CD14-positive monocyte (primary cell): ENCODE results near the gene SGSH. TPM values are rescaled to one million over a fixed set of nuclear protein-coding genes. Genes with fewer than 3 reads are reported as not detected.

Source experiments
- DNase-seq, 3 donors: peaks; one replicate each; pipeline ENCODE4 v3.0.0-alpha.2; 2011 to 2022
- H2AFZ ChIP-seq: 2 replicates; pipeline ENCODE4 v1.6.0; 2012; ENCODE audit warnings: mild to moderate bottlenecking, low read depth, low read length, inconsistent platforms; ENCODE audit not compliant: insufficient read depth, poor library complexity, severe bottlenecking
- H3K27ac ChIP-seq, 2 donors: 1 replicate in 1 of 2; 2 replicates in 1 of 2; pipeline ENCODE4 v1.5.1; 2012 to 2013; ENCODE audit warnings: low read length in 2 of 2, control low read depth in 1 of 2, inconsistent platforms in 1 of 2, low read depth in 1 of 2, mild to moderate bottlenecking in 1 of 2
- H3K27me3 ChIP-seq, 2 donors: one replicate each; pipeline versions ENCODE4 v1.6.0 to v1.6.1; 2011 to 2013; ENCODE audit warnings: low read length in 2 of 2; ENCODE audit not compliant: control insufficient read depth in 2 of 2, insufficient read depth in 2 of 2
- H3K36me3 ChIP-seq, 2 donors: replicated peaks in 1 of 2; 1 replicate in 1 of 2; 2 replicates in 1 of 2; pipeline versions ENCODE4 v1.5.1 to v1.6.1; 2012 to 2013; ENCODE audit warnings: low read length in 2 of 2, control low read depth in 1 of 2, inconsistent platforms in 1 of 2, mild to moderate bottlenecking in 1 of 2; ENCODE audit not compliant: insufficient read depth in 2 of 2, control insufficient read depth in 1 of 2
- H3K4me1 ChIP-seq, 2 donors: 1 replicate in 1 of 2; 2 replicates in 1 of 2; pipeline versions ENCODE4 v1.5.1 to v1.6.1; 2012 to 2013; ENCODE audit warnings: low read length in 2 of 2, control low read depth in 1 of 2, inconsistent platforms in 1 of 2, mild to moderate bottlenecking in 1 of 2, moderate library complexity in 1 of 2; ENCODE audit not compliant: insufficient read depth in 2 of 2, control insufficient read depth in 1 of 2
- H3K4me2 ChIP-seq: replicated peaks from 2 replicates; pipeline ENCODE3; 2012; ENCODE audit warnings: low read length, moderate library complexity, mild to moderate bottlenecking; ENCODE audit not compliant: poor library complexity, severe bottlenecking; ENCODE audit errors: extremely low read depth
- H3K4me3 ChIP-seq, 3 experiments: fragments of 200-600 bp in 1 of 3; sonication (generic) in 1 of 3; replicated peaks in 1 of 3; 1 replicate in 2 of 3; 2 replicates in 1 of 3; pipeline ENCODE4 v1.5.1; 2011 to 2013; ENCODE audit warnings: low read length in 3 of 3, mild to moderate bottlenecking in 3 of 3, control low read depth in 2 of 3, low read depth in 2 of 3, inconsistent platforms in 1 of 3, moderate library complexity in 1 of 3
- H3K79me2 ChIP-seq: 2 replicates; pipeline ENCODE4 v1.6.0; 2012; ENCODE audit warnings: mild to moderate bottlenecking, control low read depth, inconsistent platforms, low read length, moderate library complexity; ENCODE audit not compliant: insufficient read depth
- H3K9ac ChIP-seq: 2 replicates; pipeline ENCODE4 v1.6.0; 2017; ENCODE audit warnings: low read length, mild to moderate bottlenecking; ENCODE audit not compliant: insufficient read depth, poor library complexity, severe bottlenecking
- H3K9me3 ChIP-seq, 2 donors: replicated peaks in 1 of 2; 1 replicate in 1 of 2; 2 replicates in 1 of 2; pipeline versions ENCODE4 v1.5.1 to v1.6.1; 2012 to 2013; ENCODE audit warnings: low read length in 2 of 2, control low read depth in 1 of 2; ENCODE audit not compliant: control insufficient read depth in 1 of 2, insufficient read depth in 1 of 2
- H4K20me1 ChIP-seq: 2 replicates; pipeline ENCODE4 v1.6.0; 2012; ENCODE audit warnings: mild to moderate bottlenecking, low read length, control low read depth, moderate library complexity; ENCODE audit not compliant: insufficient read depth
- H3K27ac Mint-ChIP-seq, 7 donors: one replicate each; pipeline ENCODE4 v1.8.0; 2020; ENCODE audit warnings: mild to moderate bottlenecking in 7 of 7, mixed read lengths in 7 of 7, moderate library complexity in 6 of 7, inconsistent platforms in 2 of 7
- H3K27me3 Mint-ChIP-seq, 3 donors: one replicate each; pipeline ENCODE4 v1.8.0; 2021 to 2022; ENCODE audit warnings: low read depth in 3 of 3, mild to moderate bottlenecking in 3 of 3, mixed read lengths in 3 of 3, moderate library complexity in 3 of 3, inconsistent platforms in 1 of 3
- H3K36me3 Mint-ChIP-seq, 2 donors: one replicate each; pipeline ENCODE4 v1.8.0; 2020; ENCODE audit warnings: mixed read lengths in 2 of 2, inconsistent platforms in 1 of 2, mild to moderate bottlenecking in 1 of 2
- H3K4me1 Mint-ChIP-seq: one replicate; pipeline ENCODE4 v1.8.0; 2020; ENCODE audit warnings: mild to moderate bottlenecking, mixed read lengths
- H3K4me3 Mint-ChIP-seq, 2 donors: one replicate each; pipeline ENCODE4 v1.8.0; 2020; ENCODE audit warnings: mild to moderate bottlenecking in 2 of 2, mixed read lengths in 2 of 2, moderate library complexity in 1 of 2
- H3K9me3 Mint-ChIP-seq, 7 donors: one replicate each; pipeline ENCODE4 v1.8.0; 2020 to 2022; ENCODE audit warnings: mixed read lengths in 7 of 7, mild to moderate bottlenecking in 6 of 7, moderate library complexity in 6 of 7, inconsistent platforms in 2 of 7
- whole genome bisulfite sequencing: methylation state at CpG from one replicate; pipeline ENCODE4 v1.1.5; 2013; ENCODE audit warnings: missing lambda C conversion rate; ENCODE audit not compliant: insufficient coverage; 5-methylcytosine and 5-hydroxymethylcytosine counted together
- intact Hi-C, 2 donors: fragments of 100-400 bp; cut with micrococcal nuclease; formaldehyde crosslinking; loops; one replicate each; pipeline versions ENCODE4 v1.15.0 to v1.15.1; 2023
- polyA plus RNA-seq, 3 donors: library from polyadenylated mRNA; depleted of rRNA in 1 of 3; unstranded in 2 of 3; stranded (reverse) in 1 of 3; fragments of 300-500 nt in 2 of 3; fragments of >200 nt in 1 of 3; fragmentation: Illumina TruSeq in 2 of 3; gene quantifications; 1 replicate in 2 of 3; 2 replicates in 1 of 3; pipeline ENCODE4 v1.2.3, GENCODE V29; 2012 to 2021
- TF ChIP-seq, protein P1 (sequence below): fragments of 200-600 bp; IDR thresholded peaks from one replicate; pipeline ENCODE4 v1.8.0; 2022; ENCODE audit warnings: antibody characterized with exemption, mild to moderate bottlenecking

Gene SGSH
- polyA plus RNA-seq, 3 donors, result 21.1 to 193 (median 31.3) TPM

DNA sequence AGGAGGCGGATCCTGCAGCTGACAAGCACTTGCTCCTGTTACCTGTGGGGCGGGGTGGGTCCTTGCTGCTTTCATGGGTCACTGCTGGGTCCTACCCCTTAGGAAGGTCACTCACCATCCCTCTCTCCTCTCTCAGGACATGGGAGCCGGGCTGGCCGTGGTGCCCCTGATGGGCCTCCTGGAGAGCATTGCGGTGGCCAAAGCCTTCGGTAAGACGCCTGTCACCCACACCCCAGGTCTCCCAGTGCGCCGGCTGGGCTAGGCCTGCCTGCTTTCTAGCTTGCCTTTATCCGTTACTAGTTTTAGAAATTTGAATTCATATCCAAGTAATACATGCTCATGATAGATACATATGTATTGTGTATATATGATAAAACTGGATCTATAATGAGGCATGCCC, 17.3 kb upstream of the SGSH start:
- Histone ChIP-seq H3K27me3 (no peaks in the 10 kb centered on the region), H3K79me2 (no peaks in the 10 kb centered on the region), H3K9ac (no peak overlapping the region), H3K27ac (no peak overlapping the region), H4K20me1 (no peaks in the 10 kb centered on the region), H3K4me1 (no peaks in the 10 kb centered on the region), H3K4me2 (no peak overlapping the region), H3K9me3 (peaks cover 13 to 21% of the 10 kb centered on the region in 2 donors), H3K36me3 (no peaks in the 10 kb centered on the region), H3K4me3 (no peak overlapping the region), H2AFZ (no peak overlapping the region)
- H3K4me1 Mint-ChIP-seq, result no peaks in the 10 kb centered on the region
- peaks cover 9 to 17% (median 11%) of the 10 kb centered on the region in 3 donors for H3K27me3 Mint-ChIP-seq
- no peak overlapping the region for H3K27ac Mint-ChIP-seq
- TF ChIP-seq, protein P1, sequence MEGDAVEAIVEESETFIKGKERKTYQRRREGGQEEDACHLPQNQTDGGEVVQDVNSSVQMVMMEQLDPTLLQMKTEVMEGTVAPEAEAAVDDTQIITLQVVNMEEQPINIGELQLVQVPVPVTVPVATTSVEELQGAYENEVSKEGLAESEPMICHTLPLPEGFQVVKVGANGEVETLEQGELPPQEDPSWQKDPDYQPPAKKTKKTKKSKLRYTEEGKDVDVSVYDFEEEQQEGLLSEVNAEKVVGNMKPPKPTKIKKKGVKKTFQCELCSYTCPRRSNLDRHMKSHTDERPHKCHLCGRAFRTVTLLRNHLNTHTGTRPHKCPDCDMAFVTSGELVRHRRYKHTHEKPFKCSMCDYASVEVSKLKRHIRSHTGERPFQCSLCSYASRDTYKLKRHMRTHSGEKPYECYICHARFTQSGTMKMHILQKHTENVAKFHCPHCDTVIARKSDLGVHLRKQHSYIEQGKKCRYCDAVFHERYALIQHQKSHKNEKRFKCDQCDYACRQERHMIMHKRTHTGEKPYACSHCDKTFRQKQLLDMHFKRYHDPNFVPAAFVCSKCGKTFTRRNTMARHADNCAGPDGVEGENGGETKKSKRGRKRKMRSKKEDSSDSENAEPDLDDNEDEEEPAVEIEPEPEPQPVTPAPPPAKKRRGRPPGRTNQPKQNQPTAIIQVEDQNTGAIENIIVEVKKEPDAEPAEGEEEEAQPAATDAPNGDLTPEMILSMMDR, result no peak
- no peak for DNase-seq
- intact Hi-C loops, result no loop called here
- peaks cover 36 to 40% of the 10 kb centered on the region in 2 donors for H3K36me3 Mint-ChIP-seq
- 98% methylated on average over 8 of the region's 10 CpGs for WGBS
- H3K9me3 Mint-ChIP-seq, result peaks cover 13 to 33% (median 22%) of the 10 kb centered on the region in 7 donors
- no peak overlapping the region for H3K4me3 Mint-ChIP-seq

DNA sequence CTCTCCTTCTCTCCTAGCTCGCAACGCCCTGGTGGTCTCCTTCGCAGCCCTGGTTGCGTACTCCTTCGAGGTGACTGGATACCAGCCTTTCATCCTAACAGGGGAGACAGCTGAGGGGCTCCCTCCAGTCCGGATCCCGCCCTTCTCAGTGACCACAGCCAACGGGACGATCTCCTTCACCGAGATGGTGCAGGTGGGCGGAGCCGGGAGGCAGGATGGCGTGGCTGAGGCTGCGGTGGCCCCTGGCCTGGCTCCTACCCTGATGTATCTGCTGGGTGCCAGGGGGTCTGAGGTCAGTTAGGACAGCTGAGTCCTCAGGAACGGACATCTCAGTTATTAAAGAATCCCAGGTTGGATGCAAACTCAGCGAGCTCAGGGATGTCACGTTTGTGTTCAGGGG, 16.8 kb upstream of the SGSH start:
- peaks cover 36 to 38% of the 10 kb centered on the region in 2 donors for H3K36me3 Mint-ChIP-seq
- Histone ChIP-seq H3K9ac (no peak overlapping the region), H3K79me2 (no peaks in the 10 kb centered on the region), H2AFZ (no peak overlapping the region), H3K4me3 (no peak overlapping the region), H3K4me2 (no peak overlapping the region), H3K27me3 (no peaks in the 10 kb centered on the region), H3K4me1 (no peaks in the 10 kb centered on the region), H3K27ac (no peak overlapping the region), H4K20me1 (no peaks in the 10 kb centered on the region), H3K36me3 (peaks cover 0 to 4% of the 10 kb centered on the region in 2 donors), H3K9me3 (peaks cover 17 to 26% of the 10 kb centered on the region in 2 donors)
- H3K27ac Mint-ChIP-seq, result no peak overlapping the region
- no peaks in the 10 kb centered on the region for H3K4me1 Mint-ChIP-seq
- intact Hi-C loops, result no loop called here
- no peak overlapping the region for H3K4me3 Mint-ChIP-seq
- H3K27me3 Mint-ChIP-seq, result peaks cover 9 to 16% (median 11%) of the 10 kb centered on the region in 3 donors
- TF ChIP-seq, protein P1, result no peak
- DNase-seq, result no peak
- peaks cover 17 to 37% (median 27%) of the 10 kb centered on the region in 7 donors for H3K9me3 Mint-ChIP-seq
- 94% methylated on average over 16 of the region's 17 CpGs for WGBS
